ENCODE measurements around the gene OPRPN. TPM values are rescaled to one million over a fixed set of nuclear protein-coding genes. Genes with fewer than 3 reads are reported as not detected.

OPRPN gene
- total RNA-seq, 4 donors from 2014 or later: not detected

- no peak within 1 kb of the TSS for H3K27ac ChIP-seq
- 64 to 71% methylated on average over 5 of the region's 5 CpGs for WGBS, 2 donors
- DNase-seq: no peak
- no peaks in the 10 kb centered on the region for H3K27me3 ChIP-seq
- no peak within 1 kb of the TSS for H3K4me3 ChIP-seq (replicated peaks in 1 of 3)
- no peaks in the 10 kb centered on the region for H3K4me1 ChIP-seq
- no peaks in the 10 kb centered on the region for H3K36me3 ChIP-seq
- intact Hi-C loops (cut with DNase I): no loop called here
- no peaks in the 10 kb centered on the region for H3K9me3 ChIP-seq
- TF ChIP-seq, protein P1, sequence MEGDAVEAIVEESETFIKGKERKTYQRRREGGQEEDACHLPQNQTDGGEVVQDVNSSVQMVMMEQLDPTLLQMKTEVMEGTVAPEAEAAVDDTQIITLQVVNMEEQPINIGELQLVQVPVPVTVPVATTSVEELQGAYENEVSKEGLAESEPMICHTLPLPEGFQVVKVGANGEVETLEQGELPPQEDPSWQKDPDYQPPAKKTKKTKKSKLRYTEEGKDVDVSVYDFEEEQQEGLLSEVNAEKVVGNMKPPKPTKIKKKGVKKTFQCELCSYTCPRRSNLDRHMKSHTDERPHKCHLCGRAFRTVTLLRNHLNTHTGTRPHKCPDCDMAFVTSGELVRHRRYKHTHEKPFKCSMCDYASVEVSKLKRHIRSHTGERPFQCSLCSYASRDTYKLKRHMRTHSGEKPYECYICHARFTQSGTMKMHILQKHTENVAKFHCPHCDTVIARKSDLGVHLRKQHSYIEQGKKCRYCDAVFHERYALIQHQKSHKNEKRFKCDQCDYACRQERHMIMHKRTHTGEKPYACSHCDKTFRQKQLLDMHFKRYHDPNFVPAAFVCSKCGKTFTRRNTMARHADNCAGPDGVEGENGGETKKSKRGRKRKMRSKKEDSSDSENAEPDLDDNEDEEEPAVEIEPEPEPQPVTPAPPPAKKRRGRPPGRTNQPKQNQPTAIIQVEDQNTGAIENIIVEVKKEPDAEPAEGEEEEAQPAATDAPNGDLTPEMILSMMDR (IDR thresholded peaks at IDR 0.05): no peak
- no peak for TF ChIP-seq POLR2A (IDR thresholded peaks at IDR 0.05)
These were observed 15.0 kb upstream of the OPRPN start, which contains the start of gene SMR3B for GRCh38 chr4:70382691-70383181. SMR3B (plus strand) TSS chr4:70383131; CDS start chr4:70384511, 1,380 bp downstream.

GRCh38 chr4:70392057-70392776, 5.5 kb upstream of the OPRPN start:
- Histone ChIP-seq H3K4me1 (no peaks in the 10 kb centered on the region), H3K36me3 (no peaks in the 10 kb centered on the region), H3K27me3 (no peaks in the 10 kb centered on the region), H3K9me3 (no peaks in the 10 kb centered on the region), H3K27ac (no peak overlapping the region), H3K4me3 (replicated peaks in 1 of 3) (no peak overlapping the region)
- intact Hi-C loops (cut with DNase I): no loop called here
- no peak for DNase-seq
- TF ChIP-seq POLR2A (IDR thresholded peaks at IDR 0.05): no peak
- TF ChIP-seq, protein P1 (IDR thresholded peaks at IDR 0.05): no peak
- 42 to 61% methylated on average over 2 of the region's 2 CpGs for WGBS, 2 donors

DNA sequence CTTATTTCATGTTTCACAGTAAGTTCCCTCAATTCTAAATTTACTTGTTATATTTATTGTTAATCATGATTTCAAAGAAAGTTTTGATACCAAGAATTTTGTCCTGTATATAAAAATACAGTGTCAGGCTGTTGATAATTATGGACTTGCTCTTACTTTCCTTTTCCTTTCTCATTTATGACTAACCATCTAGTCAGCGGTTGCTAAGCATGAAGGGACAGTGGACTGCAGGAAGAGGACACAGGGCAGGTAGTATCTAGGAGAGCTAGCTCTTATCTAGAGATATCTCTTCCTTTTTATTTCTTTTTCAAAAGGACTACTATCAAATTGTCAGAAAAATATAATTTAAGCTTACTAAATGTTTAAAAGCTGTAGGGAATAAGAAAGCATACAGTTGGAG, 1.6 kb downstream of the OPRPN start:
- Histone ChIP-seq H3K4me1 (no peaks in the 10 kb centered on the region), H3K9me3 (no peaks in the 10 kb centered on the region), H3K36me3 (no peaks in the 10 kb centered on the region), H3K27ac (no peak overlapping the region), H3K27me3 (no peaks in the 10 kb centered on the region), H3K4me3 (replicated peaks in 1 of 3) (no peak overlapping the region)
- 94% methylated on average over 1 of the region's 1 CpG for WGBS, 2 donors
- no peak for DNase-seq
- no peak for TF ChIP-seq POLR2A (IDR thresholded peaks at IDR 0.05)
- TF ChIP-seq, protein P1 (IDR thresholded peaks at IDR 0.05): no peak
- intact Hi-C loops (cut with DNase I): no loop called here

DNA sequence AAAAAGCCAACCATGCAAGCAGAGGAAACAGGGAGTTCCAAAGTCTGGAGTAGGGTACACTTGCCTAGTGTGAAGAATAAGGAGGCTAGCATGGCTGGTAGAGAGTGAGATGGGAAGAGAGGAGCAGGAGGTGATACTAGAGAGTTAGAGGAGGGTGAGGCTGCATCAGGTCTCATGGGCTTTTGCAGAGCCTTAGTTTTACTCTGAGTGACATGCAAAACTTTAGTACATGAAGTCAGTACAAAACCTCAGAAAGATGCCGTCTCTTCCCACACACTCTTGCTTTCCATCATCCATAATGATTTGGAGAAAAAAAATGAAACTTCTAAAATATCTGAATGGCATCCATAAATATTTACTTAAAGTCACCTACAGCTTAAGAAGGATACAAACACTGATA, 5.0 kb downstream of the OPRPN start:
- Histone ChIP-seq H3K4me3 (replicated peaks in 1 of 3) (no peak overlapping the region), H3K4me1 (no peaks in the 10 kb centered on the region), H3K9me3 (no peaks in the 10 kb centered on the region), H3K27ac (no peak overlapping the region), H3K27me3 (no peaks in the 10 kb centered on the region), H3K36me3 (no peaks in the 10 kb centered on the region)
- intact Hi-C loops (cut with DNase I): no loop called here
- 96% methylated on average over 1 of the region's 1 CpG for WGBS, 2 donors
- TF ChIP-seq POLR2A (IDR thresholded peaks at IDR 0.05): no peak
- TF ChIP-seq, protein P1 (IDR thresholded peaks at IDR 0.05): no peak
- DNase-seq: no peak

DNA sequence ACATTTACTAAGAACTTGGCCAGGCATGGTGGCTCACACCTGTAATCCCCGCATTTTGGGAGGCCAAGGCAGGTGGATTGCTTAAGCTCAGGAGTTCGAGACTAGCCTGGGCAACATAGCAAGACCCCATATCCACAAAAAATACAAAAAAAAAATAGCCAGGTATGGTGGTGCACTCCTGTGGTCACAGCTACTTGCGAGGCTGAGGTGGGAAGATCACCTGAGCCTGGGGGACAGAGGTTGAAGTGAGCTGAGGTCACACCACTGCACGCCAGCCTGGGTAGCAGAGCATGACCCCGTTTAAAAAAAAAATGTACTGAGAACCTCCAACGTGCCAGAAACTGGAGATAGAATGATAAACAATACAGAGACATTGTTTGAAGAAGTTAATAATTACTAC, 8.0 kb downstream of the OPRPN start:
- TF ChIP-seq, protein P1 (IDR thresholded peaks at IDR 0.05): no peak
- TF ChIP-seq POLR2A (IDR thresholded peaks at IDR 0.05): no peak
- no peak overlapping the region for H3K4me3 ChIP-seq (replicated peaks in 1 of 3)
- no peak for DNase-seq
- WGBS, 2 donors: 77 to 78% methylated on average over 6 of the region's 6 CpGs
- no peaks in the 10 kb centered on the region for H3K4me1 ChIP-seq
- no peaks in the 10 kb centered on the region for H3K27me3 ChIP-seq
- no peak overlapping the region for H3K27ac ChIP-seq
- H3K9me3 ChIP-seq: no peaks in the 10 kb centered on the region
- intact Hi-C loops (cut with DNase I): no loop called here
- H3K36me3 ChIP-seq: no peaks in the 10 kb centered on the region

Data from thyroid gland (tissue), 4 donors.